Measurements from ENCODE around the gene SEMA3E.

GRCh38 chr7:83562289-83562688, 86.7 kb downstream of the SEMA3E start:
- TF ChIP-seq CTCF (IDR thresholded peaks at IDR 0.05) (no peak), POLR2A (IDR thresholded peaks at IDR 0.05) (no peak)
